Daoy (cell line): Measurements from ENCODE around the gene VWA8. TPM values are rescaled to one million over a fixed set of nuclear protein-coding genes. Genes with fewer than 3 reads are reported as not detected.
"Not testable (repeated sequence)": the region's sequence is repeated elsewhere in the genome, so short reads cannot be mapped to it uniquely, and the experiment has no call there.

Experiments
- DNase-seq: peaks from one replicate; pipeline ENCODE4 v3.0.0-alpha.2; 2015; ENCODE audit warnings: low read depth
- total RNA-seq: library from RNA; depleted of rRNA; stranded (reverse); fragments of >200 nt; shearing (Covaris generic); gene quantifications from 2 replicates; pipeline ENCODE4 v1.2.3, GENCODE V29; 2014

VWA8 gene
- total RNA-seq, 1 experiment from 2014 or later, result 10.1 TPM

GRCh38 chr13:41647699-41648313 lies 313.1 kb downstream of the VWA8 start:
- peak; percentile 3 for DNase-seq

DNA sequence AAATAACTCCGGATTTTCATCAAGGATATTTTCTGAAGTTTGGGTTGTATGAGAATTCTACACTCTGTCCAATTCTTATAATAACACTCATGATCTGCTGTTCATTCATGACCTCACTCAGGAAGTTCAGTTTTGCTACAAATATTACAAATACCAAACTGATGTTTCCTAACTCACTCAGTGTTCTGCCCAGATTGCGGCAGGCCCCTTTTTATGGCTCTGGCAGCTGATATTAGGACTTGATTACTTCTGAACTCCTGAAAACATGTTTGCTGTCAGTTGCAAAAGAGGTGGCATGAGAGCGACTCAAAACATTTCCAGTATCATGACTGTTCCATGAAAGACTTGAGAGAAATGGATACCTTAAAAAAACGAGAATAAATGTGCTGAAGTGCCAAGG lies 315.6 kb downstream of the VWA8 start:
- DNase-seq, result peak; percentile 17

DNA sequence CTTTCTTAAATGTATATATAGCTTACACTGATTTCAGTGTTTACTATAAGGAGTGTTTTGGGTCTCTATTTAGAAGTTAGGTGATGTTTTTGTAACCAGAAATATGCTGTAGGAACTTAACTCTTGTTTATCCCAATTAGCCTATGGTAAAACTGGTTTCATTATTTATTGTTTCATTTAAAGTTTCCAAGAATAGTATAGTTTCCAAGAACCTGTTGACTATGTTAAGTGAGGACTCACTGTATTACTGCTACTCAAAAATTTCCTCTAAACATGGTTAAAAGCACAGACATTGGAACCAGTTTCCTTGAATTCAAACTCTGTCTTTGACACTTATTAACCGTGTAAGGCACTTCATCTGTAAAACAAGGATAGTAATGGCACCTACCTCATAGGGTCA lies 316.2 kb downstream of the VWA8 start:
- no peak for DNase-seq

GRCh38 chr13:41643507-41643906 lies 317.4 kb downstream of the VWA8 start:
- no peak for DNase-seq

GRCh38 chr13:41641961-41642360 lies 318.9 kb downstream of the VWA8 start:
- no peak for DNase-seq

GRCh38 chr13:41641429-41641828 lies 319.5 kb downstream of the VWA8 start:
- no peak for DNase-seq

GRCh38 chr13:41639955-41640780 lies 320.7 kb downstream of the VWA8 start:
- no peak for DNase-seq

DNA sequence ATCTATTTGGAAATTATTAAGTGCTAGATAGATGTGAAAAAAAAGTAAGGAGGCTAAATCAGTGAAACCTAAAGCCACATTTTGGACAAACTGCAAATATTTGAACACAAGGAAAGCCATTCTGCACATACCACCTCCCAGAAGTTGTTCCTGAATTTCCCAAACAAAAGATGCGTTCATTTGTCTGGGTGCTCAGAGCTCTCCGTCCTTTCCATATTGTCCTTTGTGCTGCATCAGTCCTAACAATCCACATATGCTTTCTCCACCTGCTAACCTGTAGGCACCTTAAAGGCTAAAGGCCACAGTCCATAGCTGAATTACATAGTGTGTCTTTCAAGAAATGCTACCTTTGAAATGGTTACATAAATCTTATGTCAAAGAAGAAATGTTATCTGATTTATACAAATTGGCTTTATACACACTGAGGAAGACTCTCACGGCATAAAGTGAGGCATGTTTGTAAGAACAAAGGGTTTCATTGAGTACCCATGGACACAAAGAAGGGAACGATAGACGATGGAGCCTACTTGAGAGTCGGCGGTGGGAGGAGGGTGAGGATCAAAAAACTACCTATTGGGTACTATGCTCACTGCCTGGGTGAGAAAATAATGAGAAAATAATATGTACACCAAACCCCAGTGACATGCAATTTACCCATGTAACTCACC lies 321.5 kb downstream of the VWA8 start:
- no peak for DNase-seq

- no peak for DNase-seq
Measured at GRCh38 chr13:41637586-41637985, 323.3 kb downstream of the VWA8 start.

- DNase-seq, result not testable (repeated sequence)
Measured at GRCh38 chr13:41637032-41637431, 323.9 kb downstream of the VWA8 start.

GRCh38 chr13:41636590-41636989 lies 324.3 kb downstream of the VWA8 start:
- DNase-seq, result not testable (repeated sequence)

- no peak for DNase-seq
Measured at GRCh38 chr13:41634407-41634806, 326.5 kb downstream of the VWA8 start.

DNA sequence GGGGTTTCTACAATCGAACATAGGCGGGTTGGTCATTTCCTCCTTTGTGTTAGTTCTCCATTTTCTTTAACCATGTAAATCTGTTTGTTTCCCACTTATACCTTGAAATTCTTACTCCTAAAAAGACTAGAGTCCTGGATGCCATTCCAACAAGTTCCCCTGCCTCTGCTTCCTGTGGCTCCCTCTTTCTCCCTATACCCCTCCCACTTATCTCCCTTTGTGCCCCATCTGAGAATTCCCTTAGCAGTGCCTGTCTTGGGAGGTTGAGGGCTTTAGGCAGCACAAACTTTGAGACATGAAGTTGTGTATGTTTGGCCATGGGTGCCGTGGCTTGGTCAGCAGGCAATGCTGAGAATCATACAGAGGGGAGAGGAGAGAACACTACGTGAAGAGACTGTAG lies 327.1 kb downstream of the VWA8 start:
- DNase-seq, result no peak

- no peak for DNase-seq
Measured at GRCh38 chr13:41631296-41631965, 329.5 kb downstream of the VWA8 start.

DNA sequence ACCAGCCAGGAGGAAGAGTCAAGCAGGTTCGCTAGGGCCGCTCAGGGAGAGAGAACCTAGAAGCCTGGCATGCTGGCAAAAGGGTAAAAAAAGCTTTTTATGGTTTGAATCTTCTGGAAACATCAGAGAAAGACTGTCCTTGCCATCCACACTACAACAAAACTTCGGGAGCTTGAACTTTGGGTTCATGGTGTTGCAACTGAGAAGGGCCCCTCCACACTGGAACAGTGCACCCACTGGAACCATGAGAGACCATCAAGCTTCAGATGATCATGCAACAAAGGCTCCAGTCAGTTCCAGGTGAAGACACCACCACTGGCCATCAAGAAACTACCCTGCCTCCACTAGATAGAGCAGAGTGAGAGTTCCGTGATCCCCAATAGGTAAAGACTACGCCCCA lies 333.5 kb downstream of the VWA8 start:
- no peak for DNase-seq

DNA sequence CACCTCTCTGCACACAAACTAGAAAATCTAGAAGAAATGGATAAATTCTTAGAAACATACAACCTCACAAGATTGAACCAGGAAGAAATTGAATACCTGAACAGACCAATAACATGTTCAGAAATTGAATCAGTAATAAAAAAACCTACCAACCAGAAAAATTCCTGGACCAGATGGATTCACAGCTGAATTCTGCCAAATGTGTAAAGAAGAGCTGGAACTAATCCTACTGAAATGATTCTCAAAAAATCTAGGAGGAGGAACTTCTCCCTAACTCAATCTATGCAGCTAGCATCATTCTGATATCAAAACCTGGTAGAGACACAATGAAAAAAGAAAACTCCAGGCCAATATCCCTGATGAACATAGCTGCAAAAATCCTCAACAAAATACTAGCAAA lies 336.9 kb downstream of the VWA8 start:
- no peak for DNase-seq

DNA sequence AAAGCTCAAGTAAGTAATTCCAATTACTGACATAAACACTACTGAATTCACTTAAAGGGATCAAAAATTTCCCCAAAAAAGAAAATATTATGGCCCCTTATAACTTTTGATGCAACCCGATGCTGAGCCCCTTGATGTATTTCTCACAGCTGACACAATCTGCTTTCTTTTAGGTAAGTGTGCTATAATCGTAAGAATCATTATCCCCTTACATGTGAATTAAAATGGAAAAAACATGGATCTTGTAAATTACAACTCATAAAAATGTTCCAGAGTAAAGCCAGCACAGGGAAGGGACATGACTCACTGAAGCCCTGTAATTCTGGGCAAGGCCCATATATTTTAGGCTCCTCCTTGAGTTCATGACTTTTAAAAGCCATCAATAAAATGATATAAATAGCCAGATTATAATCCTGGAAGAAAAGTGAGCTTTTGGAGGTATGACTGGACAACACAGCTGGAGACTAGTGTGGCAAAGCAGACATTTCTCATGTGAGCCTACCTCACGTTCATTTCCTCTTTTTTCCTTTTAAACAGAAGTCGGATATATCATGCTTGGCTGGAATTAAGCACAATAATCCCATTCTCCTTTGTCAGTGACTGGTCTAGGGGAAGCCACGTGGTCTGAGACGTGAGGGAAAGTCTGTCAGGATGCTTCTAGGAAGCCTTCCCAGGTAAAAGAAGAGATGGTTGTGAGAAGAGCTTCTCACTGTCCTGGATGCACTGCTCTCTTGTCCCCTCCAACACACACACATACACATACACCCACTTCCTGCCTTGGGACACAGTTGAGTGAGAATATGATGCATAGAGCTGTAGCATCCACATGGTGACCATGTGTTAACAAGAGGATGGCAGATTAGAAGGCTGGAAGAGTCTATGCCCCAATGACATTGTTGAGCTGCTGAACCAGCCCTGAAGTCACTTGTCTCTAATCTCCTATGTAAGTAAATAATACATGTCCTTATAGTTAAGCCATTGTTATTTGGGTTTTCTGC lies 338.2 kb downstream of the VWA8 start:
- no peak for DNase-seq

DNA sequence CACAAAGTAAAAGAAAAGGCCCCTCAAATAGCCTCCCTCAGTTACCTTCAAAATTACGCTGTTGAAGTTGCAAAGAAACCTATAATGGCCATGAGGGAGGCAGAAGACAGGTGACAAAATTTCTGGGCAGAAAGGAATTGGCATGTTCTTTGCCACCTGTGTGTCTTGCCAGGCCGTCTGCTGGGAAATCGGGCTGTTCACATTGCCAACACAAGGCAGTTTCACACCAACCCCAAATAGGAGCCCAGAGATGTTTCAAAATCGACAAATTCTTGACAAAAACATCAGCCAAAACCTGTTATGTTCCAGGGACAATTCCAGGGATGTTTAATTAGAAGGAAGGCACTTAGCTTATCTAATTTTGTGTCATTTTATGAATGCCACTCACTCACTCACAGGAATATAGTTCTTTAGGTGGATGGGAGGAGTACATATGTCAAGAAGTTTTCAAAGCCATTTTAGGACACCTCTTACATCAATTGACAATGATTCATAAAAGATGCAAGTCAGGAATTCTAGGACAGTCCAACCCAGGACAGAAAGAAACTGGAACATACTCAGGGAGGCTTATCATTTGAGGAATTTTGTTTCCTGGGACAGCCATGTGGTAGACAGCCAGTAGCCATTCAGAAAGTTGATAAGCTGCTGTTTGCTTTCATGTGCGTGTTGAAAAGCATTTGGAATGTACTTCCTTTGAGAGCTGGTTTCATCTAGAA lies 339.0 kb downstream of the VWA8 start:
- DNase-seq, result no peak

- DNase-seq, result not testable (repeated sequence)
Measured at GRCh38 chr13:41617633-41618032, 343.3 kb downstream of the VWA8 start.

GRCh38 chr13:41616151-41616550 lies 344.8 kb downstream of the VWA8 start:
- no peak for DNase-seq

- no peak for DNase-seq
Measured at GRCh38 chr13:41615528-41615855, 345.4 kb downstream of the VWA8 start.
